IMR-90 (cell line): ENCODE data around the gene MKX. TPM values are rescaled to one million over a fixed set of nuclear protein-coding genes. Genes with fewer than 3 reads are reported as not detected.

Experiments used
- ATAC-seq: fragments of 200-7000 bp; cut with Tn5 transposase; 2 replicates; pipeline ENCODE4 v1.9.1; 2020; ENCODE audit warnings: low read depth, mild to moderate bottlenecking, moderate library complexity
- Bru-seq: library from RNA; stranded (reverse); fragments of 400-500 nt; gene quantifications from one replicate; lab custom pipeline; 2021; lab: Mats Ljungman, UMichigan
- BruChase-seq, 2 experiments: library from RNA; stranded (reverse); fragments of 400-500 nt; gene quantifications; one replicate each; lab custom pipeline; 2021; lab: Mats Ljungman, UMichigan
- BruUV-seq: library from RNA; stranded (reverse); fragments of 400-500 nt; replicated peaks from 2 replicates; lab custom pipeline; 2021; lab: Mats Ljungman, UMichigan
- CTCF ChIA-PET: fragments of 300-600 bp; formaldehyde crosslinking; extraction: SDS; loops from one replicate; lab custom pipeline; 2021; ENCODE audit warnings: antibody characterized with exemption; lab: Yijun Ruan, JAX
- POLR2A ChIA-PET: fragments of 300-600 bp; sonication (Branson Sonifier 250); formaldehyde crosslinking; loops from one replicate; lab custom pipeline; 2022; ENCODE audit warnings: antibody characterized with exemption; ENCODE audit not compliant: unreplicated experiment; lab: Charles Lee
- DNase-seq: peaks from one replicate; pipeline ENCODE4 v3.0.0; 2013
- H2AFZ ChIP-seq: replicated peaks from 2 replicates; pipeline ENCODE3; 2013; ENCODE audit warnings: low read length, mild to moderate bottlenecking; ENCODE audit not compliant: poor library complexity
- H2AK5ac ChIP-seq: 2 replicates; pipeline ENCODE4 v1.6.1; 2013; ENCODE audit warnings: low read depth, low read length, inconsistent platforms
- H2AK9ac ChIP-seq: replicated peaks from 2 replicates; pipeline ENCODE3; 2013; ENCODE audit warnings: mild to moderate bottlenecking, low read depth, low read length, moderate library complexity; ENCODE audit not compliant: poor library complexity
- H2BK120ac ChIP-seq: 2 replicates; pipeline ENCODE4 v1.6.1; 2013; ENCODE audit warnings: low read depth, low read length, inconsistent platforms
- H2BK15ac ChIP-seq: 3 replicates; pipeline ENCODE4 v1.6.1; 2013; ENCODE audit warnings: low read depth, low read length, inconsistent platforms
- H2BK20ac ChIP-seq: 2 replicates; pipeline ENCODE4 v1.6.1; 2013; ENCODE audit warnings: low read depth, mild to moderate bottlenecking, inconsistent platforms, low read length, moderate library complexity
- H2BK5ac ChIP-seq: 2 replicates; pipeline ENCODE4 v1.6.1; 2013; ENCODE audit warnings: mild to moderate bottlenecking, low read depth, low read length, inconsistent platforms; ENCODE audit not compliant: poor library complexity, severe bottlenecking
- H3K14ac ChIP-seq: replicated peaks from 2 replicates; pipeline ENCODE4 v1.6.1; 2013; ENCODE audit warnings: low read depth, low read length, inconsistent platforms
- H3K18ac ChIP-seq: 2 replicates; pipeline ENCODE4 v1.6.1; 2013; ENCODE audit warnings: low read depth, low read length, control low read depth
- H3K23ac ChIP-seq: 2 replicates; pipeline ENCODE4 v1.6.1; 2013; ENCODE audit warnings: low read depth, low read length, inconsistent platforms
- H3K27ac ChIP-seq: 2 replicates; pipeline ENCODE4 v1.5.1; 2013; ENCODE audit warnings: mild to moderate bottlenecking, control low read depth, low read length; ENCODE audit not compliant: insufficient read depth
- H3K27me3 ChIP-seq: 2 replicates; pipeline ENCODE4 v1.6.1; 2013; ENCODE audit warnings: low read length; ENCODE audit not compliant: control insufficient read depth, insufficient read depth
- H3K36me3 ChIP-seq: 2 replicates; pipeline ENCODE4 v1.6.1; 2013; ENCODE audit warnings: low read length, mixed read lengths; ENCODE audit not compliant: control insufficient read depth, insufficient read depth
- H3K4ac ChIP-seq: 2 replicates; pipeline ENCODE4 v1.6.1; 2013; ENCODE audit warnings: low read depth, low read length, inconsistent platforms
- H3K4me1 ChIP-seq: 2 replicates; pipeline ENCODE4 v1.6.1; 2013; ENCODE audit warnings: low read length, mixed read lengths; ENCODE audit not compliant: control insufficient read depth, insufficient read depth
- H3K4me2 ChIP-seq: 2 replicates; pipeline ENCODE4 v1.6.1; 2013; ENCODE audit warnings: low read depth, mild to moderate bottlenecking, control low read depth, low read length, moderate library complexity
- H3K4me3 ChIP-seq: 2 replicates; pipeline ENCODE4 v1.5.1; 2013; ENCODE audit warnings: low read depth, mild to moderate bottlenecking, control low read depth, low read length, moderate library complexity; ENCODE audit not compliant: insufficient read depth
- H3K56ac ChIP-seq: 2 replicates; pipeline ENCODE4 v1.6.1; 2013; ENCODE audit warnings: low read length, inconsistent platforms; ENCODE audit not compliant: insufficient read depth; ENCODE audit errors: extremely low read depth
- H3K79me1 ChIP-seq, 2 experiments: 2 replicates each; pipeline ENCODE4 v1.6.1; 2013; ENCODE audit warnings: low read length in 2 of 2, inconsistent platforms in 1 of 2, low read depth in 1 of 2
- H3K9ac ChIP-seq: 2 replicates; pipeline ENCODE4 v1.6.1; 2013; ENCODE audit warnings: low read depth, low read length, control low read depth
- H3K9me1 ChIP-seq: 2 replicates; pipeline ENCODE4 v1.6.1; 2013; ENCODE audit warnings: low read length, inconsistent platforms; ENCODE audit not compliant: insufficient read depth
- H3K9me3 ChIP-seq: 2 replicates; pipeline ENCODE4 v1.6.1; 2013; ENCODE audit warnings: low read length; ENCODE audit not compliant: control insufficient read depth, insufficient read depth
- H4K20me1 ChIP-seq: 2 replicates; pipeline ENCODE4 v1.6.1; 2013; ENCODE audit warnings: low read length, inconsistent platforms; ENCODE audit not compliant: insufficient read depth
- H4K5ac ChIP-seq: 2 replicates; pipeline ENCODE4 v1.6.1; 2013; ENCODE audit warnings: mild to moderate bottlenecking, low read depth, low read length, control low read depth
- H4K8ac ChIP-seq, 2 experiments: 2 replicates each; pipeline ENCODE4 v1.6.1; 2013; ENCODE audit warnings: low read depth in 2 of 2, low read length in 2 of 2, control low read depth in 1 of 2, inconsistent platforms in 1 of 2
- H4K91ac ChIP-seq: 2 replicates; pipeline ENCODE4 v1.6.1; 2013; ENCODE audit warnings: low read depth, low read length, inconsistent platforms; ENCODE audit not compliant: insufficient read depth
- FOS ChIP-seq: fragments of 150-350 bp; IDR thresholded peaks from 2 replicates; pipeline ENCODE4 v1.6.1; 2016; ENCODE audit warnings: low read depth, low read length
- MXI1 ChIP-seq: IDR thresholded peaks from 2 replicates; pipeline ENCODE4 v1.6.1; 2012; ENCODE audit warnings: low read depth, mild to moderate bottlenecking, low read length, moderate library complexity, borderline replicate concordance
- POLR2A ChIP-seq: IDR thresholded peaks from 2 replicates; pipeline ENCODE4 v1.6.1; 2012; ENCODE audit warnings: mild to moderate bottlenecking, low read depth, low read length
- WGBS, 2 experiments: methylation state at CpG; one replicate each; pipeline versions ENCODE4 v1.1.5 to v1.1.7; 2013; ENCODE audit warnings: missing lambda C conversion rate in 2 of 2; ENCODE audit not compliant: insufficient read length in 1 of 2; ENCODE audit errors: extremely low coverage in 2 of 2; 5-methylcytosine and 5-hydroxymethylcytosine counted together
- dilution Hi-C: fragments of 300-500 bp; cut with HindIII; formaldehyde crosslinking; loops from one replicate; pipeline ENCODE4 v1.14.3; 2018; ENCODE audit warnings: low sequenced_read_pairs; ENCODE audit not compliant: unreplicated experiment
- in situ Hi-C: fragments of 300-500 bp; cut with MboI; formaldehyde crosslinking; loops from 3 replicates; pipeline ENCODE4 v1.14.3; 2019; ENCODE audit warnings: low sequenced_read_pairs, inconsistent platforms, mixed read lengths
- intact Hi-C: fragments of 100-400 bp; cut with micrococcal nuclease; formaldehyde crosslinking; loops from 2 replicates; pipeline ENCODE4 v1.10.0; 2022
- long read RNA-seq: library from polyadenylated mRNA; unstranded; transcript quantifications from one replicate; pipeline ENCODE4 v2.0.0, GENCODE V29; 2021; ENCODE audit not compliant: unreplicated experiment
- polyA plus RNA-seq, 3 experiments: library from polyadenylated mRNA; depleted of rRNA; stranded (reverse); fragments of >200 nt; gene quantifications; 2 replicates each; pipeline ENCODE4 v1.2.3, GENCODE V29; 2012; ENCODE audit warnings: low replicate concordance in 1 of 3
- total RNA-seq: library from RNA; depleted of rRNA; stranded (reverse); fragments of >200 nt; gene quantifications from 2 replicates; pipeline ENCODE4 v1.2.3, GENCODE V29; 2012; rRNA removed

Gene MKX
- total RNA-seq (0.28 and 0.36 TPM in 2 replicates), polyA plus RNA-seq (2012; rRNA removed) (0.10 and 0.11 TPM in 2 replicates), Bru-seq, nascent RNA (percentile 38 among the genes with signal in this experiment), BruChase-seq, experiment 1, labeled RNA remaining after a 6-hour chase (percentile 36 among the genes with signal in this experiment), BruChase-seq, experiment 2, labeled RNA remaining after a 2-hour chase (percentile 31 among the genes with signal in this experiment)
- polyA plus RNA-seq (2012; cell fraction: cytosol; rRNA removed) = 0.10 and 0.24 TPM in 2 replicates
- 0.04 and 0.16 TPM in 2 replicates for polyA plus RNA-seq (2012; cell fraction: nucleus; rRNA removed; ENCODE audit: low replicate concordance)
- long read RNA-seq, partial matches to known transcripts = 1 of 3 reads
- long read RNA-seq, other reads (novel, unspliced or antisense) = 1 of 3 reads

DNA sequence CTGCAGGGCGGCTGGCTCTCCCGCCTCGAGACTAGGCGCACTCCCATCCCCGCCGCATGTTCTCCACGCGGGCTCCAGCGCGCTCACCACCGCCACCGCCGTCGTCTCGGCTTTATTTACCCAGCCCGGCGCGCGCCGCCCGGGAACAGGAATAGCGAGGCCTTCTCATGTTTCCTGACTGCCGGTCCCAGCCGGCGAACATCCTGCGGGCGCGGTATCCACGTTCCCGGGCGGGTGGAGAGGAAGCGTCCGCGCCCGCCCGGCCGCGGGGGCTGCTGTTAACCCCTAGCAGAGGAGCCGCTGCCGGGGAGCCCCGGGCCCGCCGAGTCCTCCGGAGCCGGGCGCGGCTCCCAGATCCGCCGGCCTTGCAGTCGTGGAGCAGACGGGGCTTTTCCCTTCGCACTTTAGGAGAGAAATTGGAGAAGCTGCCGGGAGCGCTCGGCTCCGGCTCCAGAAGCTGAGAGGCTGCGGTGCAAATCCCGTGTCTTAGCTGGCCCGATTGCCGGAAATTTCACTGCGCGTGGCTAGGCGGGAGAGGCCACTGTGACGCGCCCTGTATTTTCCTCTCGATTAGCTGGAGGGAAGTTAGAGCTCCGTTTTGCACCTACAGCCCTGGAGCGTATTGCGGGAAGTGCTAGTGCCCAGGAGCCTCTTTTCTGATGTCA, at the start of gene MKX:
TSS of gene MKX (minus strand) at position 88 of the 665 bp plus-strand sequence. CDS start 2,404 bp downstream, outside the sequence.
- H3K4me2 ChIP-seq = peak within 1 kb of the TSS; percentile 73
- DNase-seq (peak; percentile 44), ATAC-seq (peak; percentile 12; the same call in 1 of the 2 replicates)
- H4K5ac ChIP-seq = no peak within 1 kb of the TSS
- BruUV-seq = no TSS peak
- no peak within 1 kb of the TSS for H3K18ac ChIP-seq
- intact Hi-C loops (loop anchor here (5.0 kb wide), 1 partner anchor 251 kb away; the partner anchor contains the start of gene ODAD2), in situ Hi-C loops (loop anchor here (25.0 kb wide), 2 partner anchors 441 to 641 kb away; no protein-coding TSS in a partner anchor), dilution Hi-C loops (no loop called here)
- TF ChIP-seq FOS (peak; percentile 97), MXI1 (no peak), POLR2A (no peak)
- H3K9me3 ChIP-seq = no peaks in the 10 kb centered on the region; the same call in 1 of the 2 replicates
- no peak within 1 kb of the TSS for H2BK15ac ChIP-seq
- ChIA-PET POLR2A (no interaction called here), CTCF (interaction anchor here (1.2 kb wide), 1 partner anchor 495 kb away, joined by 3 read pairs; no protein-coding TSS in a partner anchor)
- H4K91ac ChIP-seq = no peak within 1 kb of the TSS
- H2BK120ac ChIP-seq = no peak within 1 kb of the TSS
- peak within 1 kb of the TSS; percentile 42 for H2AK9ac ChIP-seq
- H3K4me1 ChIP-seq = peaks cover 3% of the 10 kb centered on the region; the same call in 1 of the 2 replicates
- no peak within 1 kb of the TSS for H3K14ac ChIP-seq
- H3K23ac ChIP-seq = peak within 1 kb of the TSS; percentile 86
- 3% methylated on average over 35 of the region's 69 CpGs; no CpG with 5 or more reads in 1 of the 2 experiments for WGBS, 2 experiments
- no peak within 1 kb of the TSS for H2BK5ac ChIP-seq
- H3K4me3 ChIP-seq = peak within 1 kb of the TSS; percentile 28
- peak within 1 kb of the TSS; percentile 35; the same call in 1 of the 2 replicates for H3K4ac ChIP-seq
- no peak within 1 kb of the TSS for H3K9ac ChIP-seq
- H3K36me3 ChIP-seq = no peaks in the 10 kb centered on the region
- H2BK20ac ChIP-seq = no peak within 1 kb of the TSS; the same call in 1 of the 2 replicates
- H2AK5ac ChIP-seq = 0 out of 2 replicates have a peak within 1 kb of the TSS, but pooled peaks have one; percentile 24
- H4K20me1 ChIP-seq = no peaks in the 10 kb centered on the region; the same call in 1 of the 2 replicates
- H3K79me1 ChIP-seq = no peaks in the 10 kb centered on the region
- no peak within 1 kb of the TSS for H3K27ac ChIP-seq
- no peak within 1 kb of the TSS for H4K8ac ChIP-seq
- H3K27me3 ChIP-seq = peaks cover 58% of the 10 kb centered on the region
- H3K9me1 ChIP-seq = no peaks in the 10 kb centered on the region
- H3K56ac ChIP-seq = no peak within 1 kb of the TSS
- peak within 1 kb of the TSS; percentile 90 for H2AFZ ChIP-seq
